DOHH2 (cell line): ENCODE measurements around the gene TM2D3.

Source experiments
- CTCF ChIP-seq: fragments of 200-600 bp; sonication (generic); IDR thresholded peaks from one replicate; pipeline ENCODE4 v1.5.1; 2014; ENCODE audit warnings: antibody characterized with exemption, mild to moderate bottlenecking, low read depth, low read length; ENCODE audit not compliant: poor library complexity, severe bottlenecking
- EZH2phosphoT487 ChIP-seq: fragments of 200-600 bp; sonication (generic); IDR thresholded peaks from 2 replicates; pipeline ENCODE4 v1.6.1; 2017; ENCODE audit warnings: borderline replicate concordance, mild to moderate bottlenecking, antibody characterized with exemption, low read length, moderate library complexity, mixed read lengths

- TF ChIP-seq CTCF (no peak), EZH2phosphoT487 (no peak)
Measured at GRCh38 chr15:101618076-101618475, 34.1 kb downstream of the TM2D3 start.
